GM21619 (cell line): ENCODE measurements around the gene BLOC1S5.
A peak's percentile ranks its signal among the peaks of the same experiment; 100 is the strongest.
"Not testable (repeated sequence)": the region's sequence is repeated elsewhere in the genome, so short reads cannot be mapped to it uniquely, and the experiment has no call there.

Experiments
- ATAC-seq: cut with Tn5 transposase; IDR thresholded peaks from one replicate; pipeline ENCODE4 v1.9.1; 2021; ENCODE audit not compliant: unreplicated experiment

BLOC1S5 gene

DNA sequence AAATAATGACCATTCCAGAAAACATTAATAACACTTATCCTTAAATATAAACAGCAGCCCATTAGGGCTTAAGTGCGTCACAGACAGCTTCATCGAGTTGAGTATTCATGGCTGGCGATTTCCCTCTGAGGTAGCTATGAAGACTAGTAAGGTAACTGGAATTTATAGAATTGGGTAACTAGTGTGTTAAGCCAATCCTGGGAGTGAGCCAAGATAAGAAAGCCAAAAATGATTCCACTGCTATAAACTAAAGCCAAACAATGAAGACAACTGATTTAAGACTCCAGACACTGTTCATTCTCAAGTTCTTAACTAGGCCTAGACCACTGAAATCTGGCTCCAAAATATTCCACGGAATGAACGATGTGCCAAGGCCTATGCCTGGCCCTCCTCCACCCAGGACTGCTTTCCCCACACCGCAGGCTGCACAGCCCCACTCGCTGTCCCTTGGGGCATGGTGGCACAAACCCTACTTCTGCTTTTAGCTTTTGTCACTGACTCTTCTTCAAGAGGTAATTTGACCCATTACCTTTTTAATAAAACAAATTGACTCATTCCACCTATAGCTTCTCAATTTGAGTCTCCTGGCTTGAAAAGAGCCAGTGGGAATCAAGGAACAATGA lies 66.0 kb downstream of the BLOC1S5 start:
- no peak for ATAC-seq

DNA sequence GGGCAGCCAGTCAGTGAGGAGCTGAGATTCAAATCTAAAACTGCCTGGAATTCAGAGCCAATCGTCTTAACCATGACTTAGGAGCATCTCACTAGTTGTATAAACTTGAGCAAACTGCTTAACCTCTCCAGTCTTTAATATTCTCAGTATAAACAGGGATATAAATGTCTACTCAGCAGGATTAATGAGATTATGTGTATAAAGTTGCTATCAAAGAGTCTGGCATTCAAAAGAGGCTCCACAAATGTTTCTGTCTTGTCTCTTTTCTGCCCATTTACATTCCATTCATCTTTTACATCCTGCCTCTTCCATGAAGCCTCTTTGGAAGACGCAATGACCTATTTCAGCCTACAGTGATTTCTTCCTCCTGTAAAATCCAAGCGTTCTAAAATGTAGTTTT lies 66.9 kb downstream of the BLOC1S5 start:
- ATAC-seq = no peak

DNA sequence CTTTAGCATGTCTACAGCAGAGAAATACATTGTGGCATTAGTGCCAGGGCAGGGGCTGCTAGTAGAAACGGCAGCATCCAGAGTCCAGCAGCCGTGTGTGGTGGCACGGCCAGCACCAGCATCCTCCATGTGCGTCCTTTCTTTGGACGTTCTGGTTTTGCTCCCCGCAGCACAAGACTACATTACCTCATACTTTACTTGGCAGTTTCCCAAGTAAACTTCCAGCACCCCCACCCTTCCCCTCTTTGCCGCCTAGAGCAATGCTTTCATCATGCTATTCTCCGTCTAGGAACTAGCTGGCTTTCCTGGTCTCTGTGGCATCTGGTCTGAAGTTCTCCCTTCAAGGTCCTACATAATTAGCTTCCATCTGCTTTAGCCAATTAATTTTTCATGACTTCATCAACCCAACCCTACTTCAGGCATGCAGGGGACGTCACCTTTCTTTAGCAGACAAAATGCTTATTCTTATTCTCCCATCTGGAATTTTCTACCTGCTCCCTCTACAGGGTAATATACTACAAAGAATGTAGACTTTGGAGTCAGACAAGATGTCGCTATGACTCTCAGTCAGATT lies 67.6 kb downstream of the BLOC1S5 start:
- no peak for ATAC-seq

DNA sequence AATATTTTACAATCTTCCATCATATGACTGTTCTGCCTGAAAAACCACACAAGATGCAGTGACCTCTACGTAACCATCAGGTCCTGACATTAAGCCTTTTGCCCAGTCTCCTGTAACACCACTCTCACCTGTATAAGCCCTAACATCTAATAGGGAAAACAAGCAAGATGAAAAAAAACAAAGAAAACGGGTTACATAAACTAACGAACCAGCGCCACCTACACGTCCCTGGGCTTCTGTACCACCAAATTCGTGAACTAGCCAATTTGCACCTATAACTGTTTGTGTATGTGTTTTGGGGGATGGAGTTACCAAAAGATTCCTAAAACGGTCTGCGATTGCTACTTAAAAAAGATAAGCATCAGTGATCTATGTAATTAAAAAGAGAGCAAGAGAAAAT lies 70.2 kb downstream of the BLOC1S5 start:
- no peak for ATAC-seq

DNA sequence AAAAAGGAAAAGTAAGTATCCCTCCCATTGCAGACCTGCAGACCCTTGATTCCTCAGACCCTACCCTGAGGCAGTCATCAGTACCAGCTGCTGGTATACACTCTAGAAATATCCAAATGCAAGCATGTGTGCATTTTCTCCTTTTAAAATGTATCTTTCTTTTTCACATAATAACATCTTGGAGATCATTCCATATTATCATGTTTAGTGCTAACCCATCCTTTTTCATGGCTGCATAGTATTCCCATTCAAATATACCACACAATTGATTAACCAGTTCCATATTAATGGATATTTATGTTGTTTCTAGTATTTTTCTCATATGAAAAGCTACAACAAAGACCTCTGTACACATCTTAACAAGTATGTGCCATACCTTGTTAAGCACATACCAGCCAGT lies 70.8 kb downstream of the BLOC1S5 start:
- ATAC-seq = no peak

DNA sequence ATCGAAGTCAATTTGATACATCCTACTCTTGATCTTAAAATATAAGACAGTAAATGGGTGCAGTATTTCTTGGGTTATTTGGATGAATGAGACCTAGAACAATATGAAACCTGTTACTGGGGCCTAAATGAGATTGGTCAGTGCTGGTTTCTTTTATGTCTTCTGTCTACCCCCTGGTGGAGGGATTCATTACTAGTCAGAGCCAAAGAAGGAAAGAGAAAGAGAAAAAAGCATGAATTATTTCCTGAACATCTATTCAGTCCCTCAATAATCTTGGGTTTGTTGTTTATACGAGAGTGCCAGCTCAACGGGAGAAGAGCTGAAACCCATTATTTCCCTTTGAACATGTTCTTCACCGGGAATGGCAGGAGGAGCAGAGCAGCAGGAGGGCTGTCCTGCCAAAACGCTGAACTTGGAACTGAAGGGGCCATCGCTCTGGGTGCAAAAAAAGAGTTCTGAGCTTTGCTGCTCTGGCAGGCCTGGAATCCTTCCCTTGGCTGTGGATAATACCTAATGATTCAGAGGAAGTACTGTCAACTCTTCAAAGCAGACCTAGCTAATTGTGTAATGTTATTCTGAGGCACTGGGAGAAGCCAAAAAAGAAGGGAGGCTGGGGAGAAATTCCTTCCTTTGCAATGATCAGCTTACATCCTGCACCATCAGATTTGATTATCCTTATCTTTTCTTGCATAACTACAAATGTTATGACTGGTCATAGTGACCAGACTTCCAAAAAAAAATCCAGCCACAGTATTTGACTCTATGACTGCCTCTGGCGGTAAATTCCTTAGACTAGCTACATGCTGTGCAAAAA lies 72.0 kb downstream of the BLOC1S5 start:
- ATAC-seq = peak; percentile 96

DNA sequence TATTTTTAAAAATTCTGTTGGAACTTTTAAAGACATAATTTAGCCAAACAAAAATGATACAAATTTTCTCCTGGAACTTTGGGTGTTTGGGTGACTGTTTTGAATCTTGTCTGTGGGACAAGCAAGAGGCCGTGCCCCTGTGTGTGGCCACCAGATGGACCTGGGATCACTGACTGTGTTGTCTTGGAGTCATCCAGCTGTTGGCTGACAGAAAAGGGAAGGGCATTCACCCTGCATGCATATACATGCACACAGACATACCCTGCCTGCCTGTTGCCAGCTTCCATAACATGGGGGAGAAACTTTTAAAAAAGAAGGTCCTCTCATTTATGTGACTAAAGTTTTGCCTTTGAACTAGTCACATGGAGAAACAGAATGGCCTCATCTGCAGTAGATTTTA lies 72.7 kb downstream of the BLOC1S5 start:
- ATAC-seq = no peak

DNA sequence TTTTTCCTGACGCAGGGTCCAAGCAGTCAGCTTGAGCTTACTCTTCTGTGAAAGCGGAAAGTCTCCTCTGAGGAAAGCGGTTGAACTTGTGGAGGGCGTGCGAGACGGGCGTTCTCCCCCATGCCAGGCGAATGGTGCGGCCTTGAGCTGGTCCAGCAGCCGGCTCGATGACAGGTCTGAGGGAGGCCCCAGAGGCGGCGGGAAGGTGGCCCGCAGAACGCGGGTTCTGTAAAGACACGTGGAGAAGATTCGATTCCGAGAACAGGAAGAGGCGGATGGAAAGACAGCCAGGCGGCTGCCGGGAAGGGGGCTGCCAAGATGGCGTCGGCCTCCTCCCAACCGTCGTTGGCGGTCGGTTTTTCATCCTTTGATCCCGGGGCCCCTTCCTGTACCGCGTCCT lies 78.0 kb downstream of the BLOC1S5 start:
- ATAC-seq = no peak

DNA sequence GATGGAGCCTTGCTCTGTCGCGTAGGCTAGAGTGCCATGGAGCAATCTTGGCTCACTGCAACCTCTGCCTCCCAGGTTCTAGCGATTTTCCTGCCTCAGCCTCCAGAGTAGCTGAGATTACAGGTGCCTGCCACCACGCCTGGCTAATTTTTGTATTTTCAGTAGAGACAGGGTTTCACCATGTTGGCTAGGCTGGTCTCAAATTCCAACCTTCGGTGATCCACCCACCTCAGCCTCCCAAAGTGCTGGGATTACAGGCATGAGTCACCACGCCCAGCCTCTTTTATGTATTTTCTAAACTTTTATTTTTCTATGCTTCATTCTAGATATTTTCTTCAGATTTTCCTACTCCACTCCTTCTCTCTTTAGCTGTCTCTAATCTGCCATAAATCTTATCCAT lies 80.2 kb downstream of the BLOC1S5 start:
- not testable (repeated sequence) for ATAC-seq

DNA sequence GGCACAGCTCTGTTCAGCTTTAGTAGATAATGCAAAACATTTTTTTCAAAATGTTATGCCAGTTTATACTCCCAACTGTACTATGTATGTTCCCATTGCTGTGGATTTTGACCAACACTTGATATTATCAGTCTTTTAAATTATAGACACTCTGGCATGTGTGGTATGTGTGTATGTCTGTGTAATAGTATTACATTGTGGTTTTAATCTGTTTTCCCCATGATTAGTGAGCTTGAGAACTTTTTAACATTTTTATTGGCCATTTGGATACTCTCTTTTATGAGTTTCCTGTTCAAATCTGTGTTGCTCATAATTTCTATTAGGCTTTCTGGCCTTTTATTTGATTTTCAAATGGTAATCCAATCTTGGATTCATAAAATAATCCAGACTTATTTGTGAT lies 84.4 kb downstream of the BLOC1S5 start:
- no peak for ATAC-seq

DNA sequence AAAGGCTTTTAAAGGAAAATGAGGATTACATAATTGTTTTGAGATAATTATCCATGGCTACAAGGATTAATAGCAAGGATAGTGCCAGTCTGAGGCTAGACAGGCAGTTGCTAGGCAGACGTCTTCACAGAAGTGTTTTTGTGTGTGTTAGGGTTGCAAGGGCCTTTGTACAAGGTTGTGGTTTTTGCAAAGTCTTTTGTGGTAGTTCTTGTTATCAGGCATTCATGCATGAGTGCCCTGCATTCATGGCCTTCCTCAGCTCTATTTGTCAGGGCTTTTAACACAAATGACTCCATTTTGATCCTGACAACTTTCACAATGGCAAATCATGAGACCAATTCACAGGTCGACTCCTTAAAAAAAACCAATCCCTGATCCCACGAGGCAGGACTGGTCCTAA lies 85.5 kb downstream of the BLOC1S5 start:
- ATAC-seq = peak; percentile 62

DNA sequence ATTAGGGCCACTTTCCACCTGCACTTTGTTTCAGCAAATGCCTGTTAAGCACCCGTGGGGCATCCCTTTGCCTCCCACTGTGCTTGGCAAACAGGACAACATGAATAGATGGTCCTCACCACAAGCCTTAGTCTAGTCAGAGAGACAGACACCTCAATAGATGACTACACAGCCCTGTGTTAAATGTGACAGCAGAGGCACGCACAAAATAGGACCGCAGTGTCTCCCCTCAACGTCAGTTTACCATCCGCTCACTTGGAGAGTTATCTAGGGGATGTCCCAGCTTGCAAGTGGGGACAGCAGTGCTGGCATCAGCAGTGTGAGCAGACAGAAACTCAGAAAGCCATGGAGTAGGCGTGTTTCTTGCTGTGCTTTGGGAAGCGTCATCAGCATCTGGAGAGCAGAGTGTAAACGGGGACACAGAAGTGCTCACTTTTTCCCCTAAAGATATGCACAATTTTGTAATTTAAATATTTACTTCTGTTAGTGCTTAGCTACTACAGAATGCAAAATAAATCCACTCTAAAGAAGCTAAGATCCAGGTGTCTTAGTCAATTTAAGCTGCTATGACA lies 87.6 kb downstream of the BLOC1S5 start:
- ATAC-seq = no peak

DNA sequence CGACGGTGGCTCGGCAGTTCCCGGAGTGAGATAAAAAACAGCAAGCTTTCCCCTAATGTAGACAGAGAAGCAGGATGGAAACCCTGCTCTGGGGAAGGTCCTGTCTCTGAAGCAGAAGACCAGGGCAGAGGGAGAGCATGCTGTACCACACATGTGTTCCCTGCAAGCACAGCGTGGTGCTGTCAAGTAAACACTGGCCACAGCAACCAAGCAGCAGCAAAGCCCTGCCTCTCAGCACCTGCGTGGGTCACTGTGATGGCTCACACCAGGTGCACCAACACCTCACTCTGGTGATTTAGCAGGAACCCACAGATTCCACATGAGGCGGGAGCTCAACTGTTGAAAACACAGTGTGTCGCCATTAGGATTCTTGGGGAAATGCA lies 88.4 kb downstream of the BLOC1S5 start:
- ATAC-seq = no peak

DNA sequence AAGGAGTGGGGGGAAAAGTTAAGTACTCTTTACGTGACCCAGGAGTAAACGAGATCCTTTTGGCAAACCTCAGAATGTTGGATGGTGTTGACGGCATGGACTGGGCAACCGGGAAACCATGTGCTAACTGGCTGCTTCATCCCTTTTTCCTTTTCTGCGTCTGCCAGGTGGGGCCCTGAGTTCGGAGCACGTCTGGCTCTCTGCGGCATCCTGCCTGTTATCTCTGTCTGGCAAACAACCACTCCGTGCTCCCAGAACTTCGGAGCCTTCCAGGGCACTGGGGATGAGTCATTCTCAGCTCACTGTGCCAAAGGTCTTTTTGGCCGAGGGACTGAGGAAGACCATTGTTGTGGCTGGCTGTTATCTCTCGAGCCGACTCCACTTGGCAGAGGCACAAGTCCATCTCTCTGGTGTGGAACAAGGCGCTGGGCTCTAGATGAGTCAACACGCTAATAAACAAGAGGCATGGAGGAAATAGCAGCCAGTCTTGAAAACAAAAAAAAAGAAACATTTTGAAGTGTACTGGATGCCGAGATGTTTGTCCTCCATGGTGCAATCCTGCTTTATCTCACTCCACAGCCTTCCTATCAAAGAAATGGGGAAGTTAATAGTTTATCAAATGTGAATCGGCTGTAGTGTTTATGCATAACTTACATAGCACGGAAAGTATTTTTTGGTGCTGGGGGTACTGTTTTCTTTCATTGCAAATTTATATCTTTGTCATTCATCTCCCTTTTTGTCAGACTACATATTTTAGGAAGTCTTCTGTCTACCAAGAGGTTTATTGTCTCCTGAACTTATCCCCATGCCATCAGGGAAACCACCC lies 89.0 kb downstream of the BLOC1S5 start:
- no peak for ATAC-seq

DNA sequence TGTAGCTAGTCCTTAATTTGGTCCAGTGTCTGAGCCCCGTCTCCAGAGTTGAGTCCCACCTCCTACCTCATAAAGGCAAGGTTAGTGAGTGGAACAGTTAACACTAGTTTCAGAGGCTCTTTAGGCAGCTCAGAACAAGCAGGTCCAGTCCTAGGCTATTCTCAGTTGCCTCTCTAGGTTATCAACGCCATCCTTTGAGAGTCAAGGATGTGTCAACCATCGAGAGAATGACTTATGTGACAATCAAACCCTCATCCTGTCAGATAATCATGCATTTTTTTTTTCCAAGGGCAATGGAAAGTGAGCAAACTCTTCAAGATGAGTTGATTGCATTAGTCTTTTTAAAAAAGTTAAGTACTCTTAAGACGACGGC lies 89.6 kb downstream of the BLOC1S5 start:
- ATAC-seq = no peak

DNA sequence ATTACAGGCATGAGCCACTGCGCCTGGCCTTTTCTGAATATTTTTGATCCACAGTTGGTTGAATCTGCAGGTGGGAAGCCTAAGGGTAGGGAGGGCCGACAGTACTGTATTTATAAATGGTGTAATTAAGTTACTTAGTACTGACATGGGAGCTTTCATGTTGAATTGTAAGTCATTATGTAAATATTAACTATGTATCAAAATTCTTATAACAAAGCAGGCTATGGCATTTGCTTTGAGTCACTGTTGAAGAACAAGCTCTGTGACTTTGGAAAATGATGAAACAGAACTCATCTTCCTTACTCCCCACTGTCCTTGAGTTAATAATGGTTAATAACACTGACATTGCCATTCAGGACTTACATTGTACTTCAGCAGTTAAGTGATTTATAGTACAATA lies 90.6 kb downstream of the BLOC1S5 start:
- no peak for ATAC-seq

DNA sequence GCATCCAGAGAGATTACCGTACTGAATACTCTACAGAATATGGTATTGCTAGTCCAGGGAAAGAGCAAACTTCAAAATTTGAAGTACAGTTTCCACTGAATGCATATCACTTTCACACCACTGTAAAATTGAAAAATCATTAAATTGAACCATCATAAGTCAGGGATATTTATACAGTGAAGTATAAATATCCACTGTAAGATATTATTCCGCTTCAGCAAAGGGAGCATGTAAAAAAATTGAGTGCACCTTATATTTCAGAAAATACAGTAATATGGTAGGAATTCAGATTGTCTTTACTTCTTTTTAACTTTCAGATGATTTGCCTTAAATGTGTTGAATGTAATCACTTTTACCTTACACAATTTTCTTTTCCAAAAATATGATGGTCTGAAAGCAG lies 92.7 kb downstream of the BLOC1S5 start:
- no peak for ATAC-seq

DNA sequence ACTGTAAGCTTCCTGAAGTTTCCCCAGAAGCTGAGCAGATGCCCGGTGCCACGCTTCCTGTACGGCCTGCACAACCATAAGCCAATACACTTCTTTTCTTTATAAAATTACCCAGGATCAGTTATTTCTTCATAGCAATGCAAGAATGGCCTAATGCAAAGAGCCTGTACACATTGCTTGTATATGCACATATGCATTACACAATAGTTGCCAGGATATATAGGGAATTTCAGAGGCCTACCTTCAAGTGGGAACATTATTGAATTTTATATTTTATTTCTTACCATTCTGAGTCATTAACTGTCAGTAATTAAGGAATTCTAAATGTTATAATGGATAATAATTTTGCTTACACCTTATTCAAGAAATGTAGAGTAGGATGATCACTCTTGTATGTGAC lies 93.6 kb downstream of the BLOC1S5 start:
- ATAC-seq = no peak
